Sigmoid colon (tissue), 3 donors: ENCODE results near the gene EPN2.
"Not testable (repeated sequence)": the region's sequence is repeated elsewhere in the genome, so short reads cannot be mapped to it uniquely, and the experiment has no call there.

Experiments used
- CTCF ChIP-seq, 4 experiments: fragments of 450-650 bp in 3 of 4; fragments of 200-600 bp in 1 of 4; IDR thresholded peaks; one replicate each; pipeline ENCODE4 v1.5.1; 2016 to 2019; ENCODE audit warnings: antibody characterized with exemption in 4 of 4, mild to moderate bottlenecking in 3 of 4, moderate library complexity in 2 of 4
- POLR2A ChIP-seq, 2 donors: fragments of 450-650 bp; IDR thresholded peaks; one replicate each; pipeline ENCODE4 v1.6.1; 2016; ENCODE audit warnings: antibody characterized with exemption in 2 of 2, mild to moderate bottlenecking in 2 of 2, moderate library complexity in 2 of 2

DNA sequence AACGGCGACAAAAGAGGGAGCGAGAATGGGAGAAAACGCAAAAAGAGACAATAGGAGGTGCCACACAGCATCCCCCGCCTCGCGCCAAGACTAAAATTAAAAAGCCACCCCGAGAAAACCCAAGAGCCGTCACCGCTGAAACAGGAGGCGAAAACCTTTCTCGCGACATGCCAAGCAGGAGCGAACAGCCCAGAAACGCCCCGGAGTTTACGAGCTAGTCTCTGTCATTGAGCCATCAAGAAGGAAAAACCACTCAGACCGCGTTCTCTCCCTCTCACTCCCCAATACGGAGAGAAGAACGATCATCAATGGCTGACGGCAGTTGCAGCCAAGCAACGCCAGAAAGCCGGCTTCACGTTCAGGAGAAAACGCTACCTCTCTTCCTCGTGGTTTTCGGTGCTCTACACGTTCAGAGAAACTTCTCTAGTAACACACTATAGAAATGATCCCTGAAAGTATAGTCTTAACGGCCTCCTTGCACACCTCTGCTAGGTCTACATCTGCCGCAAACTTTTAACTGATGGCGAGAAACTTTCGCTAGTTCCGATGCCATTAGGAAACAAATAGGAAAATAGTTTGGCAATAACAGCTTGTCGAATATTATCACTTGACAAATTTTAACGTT is 47.3 kb upstream of the EPN2 start:
- TF ChIP-seq POLR2A, CTCF (IDR thresholded peaks at IDR 0.05): not testable (repeated sequence)
